Ectodermal cell (in vitro differentiated cells): Measurements from ENCODE around the gene TPBG.

ENCODE experiments used
- H3K27ac ChIP-seq: 2 replicates; pipeline ENCODE4 v1.7.0; 2013; ENCODE audit warnings: mild to moderate bottlenecking, low read depth, low read length; ENCODE audit not compliant: insufficient read depth, poor library complexity, severe bottlenecking
- H3K27me3 ChIP-seq: 2 replicates; pipeline ENCODE4 v1.7.0; 2013; ENCODE audit warnings: mild to moderate bottlenecking, low read length; ENCODE audit not compliant: insufficient read depth, control insufficient read depth, poor library complexity, severe bottlenecking
- H3K36me3 ChIP-seq: one replicate; pipeline ENCODE4 v1.7.0; 2013; ENCODE audit warnings: low read length; ENCODE audit not compliant: control insufficient read depth, insufficient read depth
- H3K4me1 ChIP-seq: one replicate; pipeline ENCODE4 v1.7.0; 2013; ENCODE audit warnings: low read length; ENCODE audit not compliant: control insufficient read depth, insufficient read depth
- H3K4me3 ChIP-seq: 2 replicates; pipeline ENCODE4 v1.7.0; 2013; ENCODE audit warnings: low read depth, low read length, control low read depth; ENCODE audit not compliant: insufficient read depth
- H3K9me3 ChIP-seq: 2 replicates; pipeline ENCODE4 v1.7.0; 2013; ENCODE audit warnings: mild to moderate bottlenecking, low read length, moderate library complexity; ENCODE audit not compliant: control insufficient read depth
- WGBS, 2 experiments: methylation state at CpG; one replicate each; pipeline ENCODE4 v1.1.7; 2013; ENCODE audit warnings: missing lambda C conversion rate in 2 of 2; 5-methylcytosine and 5-hydroxymethylcytosine counted together

TPBG gene

GRCh38 chr6:82360552-82360951 lies 3.1 kb upstream of the TPBG start:
- 77 to 90% methylated on average over 2 of the region's 2 CpGs for WGBS, 2 experiments

GRCh38 chr6:82361631-82362030 lies 2.0 kb upstream of the TPBG start:
- 91 to 98% methylated on average over 3 of the region's 3 CpGs for WGBS, 2 experiments
- Histone ChIP-seq H3K4me3 (peak overlapping the region; percentile 7), H3K27me3 (no peaks in the 10 kb centered on the region), H3K27ac (no peak overlapping the region), H3K36me3 (peaks cover 11% of the 10 kb centered on the region), H3K4me1 (no peaks in the 10 kb centered on the region), H3K9me3 (no peaks in the 10 kb centered on the region)

More at GRCh38 chr6:82360552-82360951, 3.1 kb upstream of the TPBG start:
- peaks cover under 1% of the 10 kb centered on the region for H3K36me3 ChIP-seq
- H3K27ac ChIP-seq, result no peak overlapping the region
- H3K27me3 ChIP-seq, result no peaks in the 10 kb centered on the region
- H3K4me1 ChIP-seq, result no peaks in the 10 kb centered on the region
- no peak overlapping the region for H3K4me3 ChIP-seq
- H3K9me3 ChIP-seq, result no peaks in the 10 kb centered on the region

DNA sequence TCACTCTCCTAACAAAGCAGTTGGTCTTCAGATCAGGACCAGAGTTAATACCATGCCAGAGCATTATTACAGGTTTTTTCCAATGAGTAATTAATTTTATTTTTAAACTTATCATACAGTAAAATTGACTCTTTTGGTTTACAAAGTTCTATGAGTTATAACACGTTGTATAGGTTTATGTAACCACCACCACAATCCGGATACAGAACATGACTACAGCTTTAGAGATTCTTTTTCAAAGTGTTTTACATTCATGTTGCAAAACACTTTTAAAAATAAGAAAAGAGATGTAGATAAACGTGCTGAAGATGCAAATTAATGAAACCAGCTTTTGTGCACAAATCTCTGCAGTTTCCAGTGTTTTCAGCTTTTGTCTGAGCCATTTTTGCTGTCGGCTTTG lies 1.5 kb upstream of the TPBG start:
- no peaks in the 10 kb centered on the region for H3K4me1 ChIP-seq
- WGBS, 2 experiments, result 63 to 73% methylated on average over 2 to 4 of the region's 4 CpGs
- no peaks in the 10 kb centered on the region for H3K27me3 ChIP-seq
- peak overlapping the region; percentile 78 for H3K4me3 ChIP-seq
- peaks cover 16% of the 10 kb centered on the region for H3K36me3 ChIP-seq
- H3K27ac ChIP-seq, result no peak overlapping the region
- H3K9me3 ChIP-seq, result no peaks in the 10 kb centered on the region

- no peaks in the 10 kb centered on the region for H3K4me1 ChIP-seq
- H3K27ac ChIP-seq, result peak overlapping the region; percentile 82
- H3K9me3 ChIP-seq, result no peaks in the 10 kb centered on the region
- peaks cover 16% of the 10 kb centered on the region for H3K36me3 ChIP-seq
- H3K4me3 ChIP-seq, result peak overlapping the region; percentile 78
- 2% methylated on average over 13 of the region's 13 CpGs for WGBS, 2 experiments
- no peaks in the 10 kb centered on the region for H3K27me3 ChIP-seq
These were observed 664 bp upstream of the TPBG start for GRCh38 chr6:82362878-82363427.

DNA sequence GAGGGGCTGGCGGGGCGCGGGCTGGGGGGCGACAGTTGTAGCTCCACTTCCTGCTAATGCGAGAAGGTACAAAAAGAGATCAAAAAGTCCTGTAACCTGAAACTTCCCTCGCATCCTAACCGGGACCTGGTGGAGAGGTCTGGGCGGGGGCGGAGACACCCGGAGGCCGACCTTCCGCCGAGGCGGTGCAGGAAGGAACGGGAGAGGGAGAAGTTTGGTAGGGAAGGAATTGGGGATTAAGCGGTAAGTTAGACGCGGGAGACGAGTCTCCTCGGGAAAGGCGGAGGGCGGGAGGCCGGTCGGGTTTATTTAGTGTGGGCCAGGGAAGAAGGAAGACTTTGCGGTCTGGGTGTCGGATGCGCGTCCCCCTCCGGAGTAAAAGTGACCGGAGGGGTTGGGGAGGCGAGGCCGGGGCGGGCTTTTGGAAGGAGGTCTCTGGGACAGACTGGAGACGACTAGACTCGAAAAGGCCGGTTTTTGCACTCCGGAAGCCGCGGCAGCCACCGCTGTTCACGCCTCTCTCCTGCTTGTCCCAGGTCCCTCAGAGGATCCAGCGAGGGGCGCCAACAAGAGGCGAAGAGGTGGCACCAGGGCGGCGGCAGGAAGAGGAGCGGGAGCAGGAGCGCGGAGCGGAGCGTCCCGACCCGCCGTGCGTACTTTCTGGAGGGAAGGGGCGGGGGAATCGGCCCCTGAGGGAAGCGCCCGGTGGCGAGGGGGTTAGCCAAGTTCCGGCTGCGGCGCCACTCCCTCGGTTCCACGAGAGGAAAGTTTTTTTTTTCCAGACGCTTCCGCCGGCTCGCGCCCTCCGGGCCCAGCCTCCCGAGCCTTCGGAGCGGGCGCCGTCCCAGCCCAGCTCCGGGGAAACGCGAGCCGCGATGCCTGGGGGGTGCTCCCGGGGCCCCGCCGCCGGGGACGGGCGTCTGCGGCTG lies 734 bp downstream of the TPBG start:
- H3K4me3 ChIP-seq, result peak overlapping the region; percentile 78
- no peaks in the 10 kb centered on the region for H3K27me3 ChIP-seq
- H3K9me3 ChIP-seq, result no peaks in the 10 kb centered on the region
- H3K4me1 ChIP-seq, result no peaks in the 10 kb centered on the region
- peak overlapping the region; percentile 82 for H3K27ac ChIP-seq
- H3K36me3 ChIP-seq, result peaks cover 16% of the 10 kb centered on the region
- 0 to 1% methylated on average over 88 of the region's 88 CpGs for WGBS, 2 experiments

DNA sequence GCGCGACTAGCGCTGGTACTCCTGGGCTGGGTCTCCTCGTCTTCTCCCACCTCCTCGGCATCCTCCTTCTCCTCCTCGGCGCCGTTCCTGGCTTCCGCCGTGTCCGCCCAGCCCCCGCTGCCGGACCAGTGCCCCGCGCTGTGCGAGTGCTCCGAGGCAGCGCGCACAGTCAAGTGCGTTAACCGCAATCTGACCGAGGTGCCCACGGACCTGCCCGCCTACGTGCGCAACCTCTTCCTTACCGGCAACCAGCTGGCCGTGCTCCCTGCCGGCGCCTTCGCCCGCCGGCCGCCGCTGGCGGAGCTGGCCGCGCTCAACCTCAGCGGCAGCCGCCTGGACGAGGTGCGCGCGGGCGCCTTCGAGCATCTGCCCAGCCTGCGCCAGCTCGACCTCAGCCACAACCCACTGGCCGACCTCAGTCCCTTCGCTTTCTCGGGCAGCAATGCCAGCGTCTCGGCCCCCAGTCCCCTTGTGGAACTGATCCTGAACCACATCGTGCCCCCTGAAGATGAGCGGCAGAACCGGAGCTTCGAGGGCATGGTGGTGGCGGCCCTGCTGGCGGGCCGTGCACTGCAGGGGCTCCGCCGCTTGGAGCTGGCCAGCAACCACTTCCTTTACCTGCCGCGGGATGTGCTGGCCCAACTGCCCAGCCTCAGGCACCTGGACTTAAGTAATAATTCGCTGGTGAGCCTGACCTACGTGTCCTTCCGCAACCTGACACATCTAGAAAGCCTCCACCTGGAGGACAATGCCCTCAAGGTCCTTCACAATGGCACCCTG lies 1.6 kb downstream of the TPBG start:
- WGBS, 2 experiments, result 3 to 4% methylated on average over 67 of the region's 67 CpGs
- peaks cover 16% of the 10 kb centered on the region for H3K36me3 ChIP-seq
- H3K4me1 ChIP-seq, result no peaks in the 10 kb centered on the region
- peak overlapping the region; percentile 82 for H3K27ac ChIP-seq
- peak overlapping the region; percentile 78 for H3K4me3 ChIP-seq
- H3K27me3 ChIP-seq, result no peaks in the 10 kb centered on the region
- H3K9me3 ChIP-seq, result no peaks in the 10 kb centered on the region

- no peaks in the 10 kb centered on the region for H3K4me1 ChIP-seq
- peaks cover 16% of the 10 kb centered on the region for H3K36me3 ChIP-seq
- no peaks in the 10 kb centered on the region for H3K27me3 ChIP-seq
- no peaks in the 10 kb centered on the region for H3K9me3 ChIP-seq
- no peak overlapping the region for H3K27ac ChIP-seq
- peak overlapping the region; percentile 78 for H3K4me3 ChIP-seq
These were observed 4.1 kb downstream of the TPBG start for GRCh38 chr6:82367704-82368103.

DNA sequence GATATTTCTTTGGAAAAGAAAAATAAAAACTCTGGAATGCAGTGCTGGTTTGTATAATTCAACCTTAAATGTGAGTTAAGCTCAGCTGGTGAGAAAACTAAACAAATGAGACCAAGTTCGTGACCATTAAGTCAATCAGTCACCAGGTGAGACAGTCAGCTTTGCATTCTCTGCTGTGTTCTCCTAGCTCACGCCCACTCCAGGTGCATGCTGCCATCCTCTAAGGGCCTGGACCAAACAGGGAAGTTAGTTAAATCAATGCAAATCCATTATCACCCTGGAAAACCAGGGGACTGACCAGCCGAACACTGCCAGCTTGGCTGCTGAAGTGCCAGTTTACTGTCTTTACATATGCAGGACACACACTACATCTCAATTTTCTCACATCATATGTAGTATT lies 7.2 kb downstream of the TPBG start:
- peaks cover 13% of the 10 kb centered on the region for H3K36me3 ChIP-seq
- no peak overlapping the region for H3K4me3 ChIP-seq
- no peaks in the 10 kb centered on the region for H3K9me3 ChIP-seq
- WGBS, 2 experiments, result 91 to 95% methylated on average over 3 of the region's 3 CpGs
- no peaks in the 10 kb centered on the region for H3K4me1 ChIP-seq
- H3K27ac ChIP-seq, result no peak overlapping the region
- no peaks in the 10 kb centered on the region for H3K27me3 ChIP-seq

DNA sequence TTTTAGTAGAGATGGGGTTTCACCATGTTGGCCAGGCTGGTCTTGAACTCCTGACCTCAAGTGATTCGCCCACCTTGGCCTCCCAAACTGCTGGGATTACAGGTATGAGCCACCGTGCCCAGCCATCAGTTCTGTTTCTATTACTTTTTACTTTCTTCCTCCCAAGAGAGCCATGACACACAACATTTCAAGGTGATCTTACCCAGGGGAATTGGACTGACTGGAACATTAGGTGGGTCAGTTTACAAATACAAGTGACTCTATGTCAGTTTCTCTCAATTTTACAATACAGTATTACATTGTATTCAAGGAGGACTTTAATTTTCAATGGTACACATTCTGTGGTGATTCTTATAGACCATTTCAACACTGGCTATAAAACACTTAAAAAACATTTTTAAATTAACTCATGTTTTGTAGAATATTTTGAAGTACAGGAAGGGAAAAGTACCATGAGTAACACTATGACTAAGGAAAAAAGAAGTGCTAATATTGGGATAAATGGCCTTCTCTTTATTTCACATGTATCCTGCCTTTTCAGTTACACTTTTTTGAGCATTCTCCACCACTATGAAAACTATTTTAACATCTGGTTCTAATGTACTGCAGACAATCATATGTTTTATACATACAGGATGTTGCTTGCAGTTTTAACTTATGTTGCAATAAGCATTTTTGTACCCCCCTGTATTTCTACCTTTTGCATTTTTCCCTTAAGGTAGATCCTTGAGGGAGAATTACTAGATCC lies 8.4 kb downstream of the TPBG start:
- WGBS, 2 experiments, result 72% methylated on average over 2 of the region's 2 CpGs
- no peaks in the 10 kb centered on the region for H3K27me3 ChIP-seq
- no peak overlapping the region for H3K4me3 ChIP-seq
- H3K9me3 ChIP-seq, result no peaks in the 10 kb centered on the region
- no peaks in the 10 kb centered on the region for H3K4me1 ChIP-seq
- H3K36me3 ChIP-seq, result peaks cover 1% of the 10 kb centered on the region
- H3K27ac ChIP-seq, result no peak overlapping the region
